GM12892 (cell line): Measurements from ENCODE around the gene NNMT.

ENCODE experiments used
- POLR2AphosphoS5 ChIP-seq: IDR thresholded peaks from 2 replicates; pipeline ENCODE4 v1.6.1; 2011; ENCODE audit warnings: low read depth, low read length, control low read depth
- TAF1 ChIP-seq: IDR thresholded peaks from 2 replicates; pipeline ENCODE4 v1.6.1; 2011; ENCODE audit warnings: low read depth, mild to moderate bottlenecking, control low read depth, low read length, borderline replicate concordance

DNA sequence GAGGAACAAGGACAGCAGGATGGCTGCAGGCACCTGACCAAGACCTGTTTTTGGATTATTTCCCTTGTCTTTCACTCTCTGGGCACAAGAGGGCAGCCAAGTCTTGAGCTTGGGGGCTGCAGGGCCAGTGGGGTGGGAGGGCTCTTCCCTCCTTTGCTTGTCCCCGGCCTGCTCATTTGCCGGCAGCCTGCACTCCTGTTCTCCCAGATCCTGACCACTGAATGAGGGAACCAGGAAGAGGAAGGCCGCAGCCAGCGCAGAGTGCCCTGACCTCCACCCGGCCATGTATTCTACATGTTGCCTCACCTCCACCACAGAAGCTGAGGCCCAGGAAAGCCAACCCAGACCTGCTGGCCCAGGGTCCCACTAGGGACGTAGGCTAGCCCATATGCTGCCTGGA is 15.5 kb upstream of the NNMT start:
- TF ChIP-seq POLR2AphosphoS5 (no peak), TAF1 (no peak)
